GM12874 (cell line): Measurements from ENCODE around the gene PFN2.

Experiments
- TF ChIP-seq, protein P1 (sequence below): IDR thresholded peaks from 2 replicates; pipeline ENCODE4 v1.5.1; 2011; ENCODE audit warnings: low read depth, mild to moderate bottlenecking, control low read depth, low read length, moderate library complexity; ENCODE audit not compliant: insufficient read depth

Gene PFN2

DNA sequence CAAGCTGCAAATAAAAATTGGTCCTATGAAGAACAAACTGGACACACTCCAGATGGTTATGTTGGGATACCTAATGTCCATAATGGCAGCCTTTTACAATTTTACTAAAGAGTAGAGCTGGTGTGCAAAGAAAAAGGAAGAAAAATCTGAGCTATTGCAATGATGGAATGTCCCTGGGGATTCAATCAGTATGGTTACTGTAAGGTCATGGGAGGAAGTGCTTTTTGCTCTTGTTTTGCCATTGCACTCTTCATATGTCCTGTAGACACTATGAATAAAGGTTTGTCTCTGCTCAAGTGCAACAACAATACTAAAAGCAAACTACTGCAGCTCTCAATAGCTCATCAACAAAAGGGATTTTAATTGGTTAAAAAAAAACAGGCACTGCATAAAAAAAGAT is 5.4 kb downstream of the PFN2 start:
- TF ChIP-seq, protein P1, sequence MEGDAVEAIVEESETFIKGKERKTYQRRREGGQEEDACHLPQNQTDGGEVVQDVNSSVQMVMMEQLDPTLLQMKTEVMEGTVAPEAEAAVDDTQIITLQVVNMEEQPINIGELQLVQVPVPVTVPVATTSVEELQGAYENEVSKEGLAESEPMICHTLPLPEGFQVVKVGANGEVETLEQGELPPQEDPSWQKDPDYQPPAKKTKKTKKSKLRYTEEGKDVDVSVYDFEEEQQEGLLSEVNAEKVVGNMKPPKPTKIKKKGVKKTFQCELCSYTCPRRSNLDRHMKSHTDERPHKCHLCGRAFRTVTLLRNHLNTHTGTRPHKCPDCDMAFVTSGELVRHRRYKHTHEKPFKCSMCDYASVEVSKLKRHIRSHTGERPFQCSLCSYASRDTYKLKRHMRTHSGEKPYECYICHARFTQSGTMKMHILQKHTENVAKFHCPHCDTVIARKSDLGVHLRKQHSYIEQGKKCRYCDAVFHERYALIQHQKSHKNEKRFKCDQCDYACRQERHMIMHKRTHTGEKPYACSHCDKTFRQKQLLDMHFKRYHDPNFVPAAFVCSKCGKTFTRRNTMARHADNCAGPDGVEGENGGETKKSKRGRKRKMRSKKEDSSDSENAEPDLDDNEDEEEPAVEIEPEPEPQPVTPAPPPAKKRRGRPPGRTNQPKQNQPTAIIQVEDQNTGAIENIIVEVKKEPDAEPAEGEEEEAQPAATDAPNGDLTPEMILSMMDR = no peak

DNA sequence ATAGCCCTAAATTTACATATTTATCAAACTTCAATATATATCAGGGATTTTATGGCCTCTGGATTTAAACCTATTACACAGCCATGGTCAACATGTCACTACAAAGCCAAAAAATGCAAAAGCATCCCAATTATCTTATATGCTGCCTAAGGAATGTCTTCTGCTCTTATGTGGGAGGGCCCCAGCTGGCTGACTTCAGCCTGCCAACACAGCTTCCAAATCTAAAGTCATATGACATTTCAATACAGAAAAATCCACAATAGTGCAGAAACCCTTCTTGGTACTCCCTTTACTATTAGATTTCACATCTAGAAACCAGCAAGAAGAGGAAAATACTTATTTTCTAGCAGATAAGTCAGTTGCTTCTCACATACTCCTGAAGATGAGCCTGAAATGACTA is 6.4 kb downstream of the PFN2 start:
- TF ChIP-seq, protein P1 = no peak

DNA sequence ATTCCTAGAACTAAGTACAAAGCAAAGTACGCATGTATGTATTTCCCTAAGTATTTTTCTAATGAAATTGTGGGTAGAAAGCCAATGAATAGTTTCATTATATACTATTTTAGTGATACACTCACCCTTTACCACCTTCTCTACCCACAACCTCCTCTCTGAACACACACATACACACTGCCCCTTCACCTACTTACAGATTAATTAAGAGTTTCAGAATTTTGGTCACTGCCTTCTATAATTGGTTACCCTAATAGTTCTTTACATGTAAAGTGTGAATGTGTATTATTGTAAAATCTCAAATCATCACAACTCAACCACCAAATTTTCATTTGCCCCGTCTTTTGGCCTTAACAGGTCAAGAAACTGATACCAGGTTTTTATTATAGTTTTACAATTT is 7.2 kb downstream of the PFN2 start:
- TF ChIP-seq, protein P1 = no peak

DNA sequence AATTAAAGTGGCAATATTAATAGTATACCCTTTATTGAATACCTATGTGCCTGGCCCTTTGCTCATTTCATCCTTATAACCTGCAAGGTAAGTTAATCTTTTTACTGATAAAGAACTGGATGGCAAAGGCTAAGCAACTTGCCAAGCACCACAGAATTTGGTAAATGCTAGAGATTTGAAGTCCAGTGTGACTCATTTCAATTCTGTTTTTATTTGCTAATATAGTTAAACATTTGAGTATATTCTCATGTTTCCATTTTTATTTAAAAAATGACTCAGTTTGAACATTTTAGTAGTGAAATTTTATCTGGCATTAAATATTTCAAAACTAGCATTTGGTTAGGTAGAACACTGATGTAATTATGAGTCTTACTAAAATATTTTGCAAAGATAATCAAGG is 11.3 kb downstream of the PFN2 start:
- TF ChIP-seq, protein P1 = no peak

DNA sequence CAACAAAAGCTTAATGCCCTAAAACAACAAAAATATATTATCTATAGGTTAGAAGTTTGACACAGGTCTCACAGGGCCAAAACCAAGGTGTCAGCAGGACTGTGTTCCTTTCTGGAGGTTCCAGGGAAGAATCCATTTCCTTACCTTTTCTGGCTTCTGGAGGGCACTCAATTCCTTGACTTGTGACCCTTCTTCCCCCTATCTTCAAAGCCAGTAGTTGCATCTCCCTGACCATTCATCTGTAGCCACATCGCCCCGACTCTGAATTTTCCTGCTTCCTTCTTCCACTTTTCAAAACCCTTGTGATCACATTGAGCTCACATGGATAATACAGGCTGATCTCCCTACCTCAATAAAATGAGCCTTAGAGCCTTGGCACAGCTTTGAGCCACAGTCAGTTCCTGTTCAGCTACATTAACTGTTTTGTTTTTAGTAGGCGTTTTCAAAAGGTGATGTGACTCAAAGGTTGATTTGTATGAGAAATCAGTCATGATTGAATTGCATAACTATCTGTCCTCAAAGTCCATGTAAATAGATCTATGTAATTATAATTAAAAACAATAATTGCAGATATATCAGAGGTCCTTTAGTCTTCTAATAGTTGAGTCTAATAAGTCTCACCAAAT is 12.4 kb downstream of the PFN2 start:
- TF ChIP-seq, protein P1 = no peak

DNA sequence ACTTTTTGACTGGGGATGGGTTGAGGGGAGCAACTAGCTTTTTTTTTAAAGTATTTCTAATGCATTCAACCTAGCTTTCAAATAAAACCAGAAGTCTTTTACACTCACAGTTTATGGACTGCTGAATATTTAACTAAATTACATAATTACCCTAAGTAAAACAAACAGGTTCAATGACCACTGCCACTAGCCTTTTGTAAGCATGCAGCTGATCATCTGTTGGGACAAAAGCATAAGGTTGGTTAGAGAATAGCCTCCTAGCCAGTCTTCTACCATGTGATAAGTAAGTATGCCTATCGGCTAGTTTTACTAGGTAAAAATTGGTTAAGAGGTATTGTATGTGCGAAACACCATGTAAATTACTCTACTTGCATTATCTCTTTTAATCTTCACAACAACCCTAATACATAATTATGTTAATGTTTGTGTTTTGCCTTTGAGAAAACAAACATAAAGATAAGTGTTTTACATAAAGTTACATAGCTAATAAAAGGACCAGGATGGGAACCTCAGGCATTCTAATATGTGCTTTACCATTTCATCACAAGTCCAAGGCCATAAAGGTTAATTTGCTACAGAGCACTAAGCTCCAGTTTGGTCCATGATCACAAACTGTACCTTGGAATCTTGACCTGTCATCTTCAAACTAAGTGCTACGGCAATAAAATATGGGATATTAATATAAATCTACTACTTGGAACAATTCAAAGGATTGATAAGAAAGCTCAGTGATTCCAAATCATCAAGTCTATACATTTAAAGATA is 13.2 kb downstream of the PFN2 start:
- TF ChIP-seq, protein P1 = no peak

DNA sequence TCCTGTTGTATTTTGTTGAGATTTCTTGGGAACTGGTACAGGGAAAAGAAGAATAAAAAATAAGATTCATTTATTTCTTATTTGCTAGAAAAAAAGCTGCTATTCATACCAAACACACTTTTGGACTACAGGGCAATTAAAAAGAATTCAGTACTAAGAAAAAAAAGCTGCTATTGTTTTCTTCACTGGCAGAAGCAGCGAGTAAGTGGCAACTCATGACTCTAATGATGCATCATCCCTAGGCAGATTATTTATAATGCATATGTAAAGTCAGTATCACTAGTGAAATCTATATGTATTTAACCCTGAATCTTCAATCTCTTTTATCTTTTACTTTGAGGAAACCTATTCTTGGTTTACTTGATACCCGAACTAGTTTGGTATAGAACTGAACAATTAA is 15.2 kb downstream of the PFN2 start:
- TF ChIP-seq, protein P1 = no peak
